Cardiac muscle cell (in vitro differentiated cells and primary cell): ENCODE measurements around the gene DLG5. TPM values are rescaled to one million over a fixed set of nuclear protein-coding genes. Genes with fewer than 3 reads are reported as not detected.

Experiments used
- DNase-seq, 2 donors: peaks; one replicate each; pipeline versions ENCODE4 v3.0.0 to v3.0.0-alpha.2; 2010 to 2017; ENCODE audit warnings: low read depth in 1 of 2, low spot score in 1 of 2
- H3K27ac ChIP-seq: fragments of 200-600 bp; sonication (generic); 2 replicates; pipeline ENCODE4 v1.5.1; 2016
- H3K27me3 ChIP-seq: fragments of 200-600 bp; sonication (generic); 2 replicates; pipeline ENCODE4 v1.6.0; 2016; ENCODE audit warnings: control low read depth
- H3K36me3 ChIP-seq: fragments of 200-600 bp; sonication (generic); 2 replicates; pipeline ENCODE4 v1.5.1; 2016; ENCODE audit warnings: control low read depth
- H3K4me1 ChIP-seq: fragments of 200-600 bp; sonication (generic); 2 replicates; pipeline ENCODE4 v1.8.1; 2017; ENCODE audit warnings: low read depth, mild to moderate bottlenecking, mixed run types
- H3K4me3 ChIP-seq: fragments of 200-600 bp; sonication (generic); 2 replicates; pipeline ENCODE4 v1.5.1; 2016; ENCODE audit warnings: mild to moderate bottlenecking
- H3K9me3 ChIP-seq: fragments of 200-600 bp; sonication (generic); 2 replicates; pipeline ENCODE4 v1.5.1; 2017; ENCODE audit warnings: low read depth, mild to moderate bottlenecking, control low read depth
- polyA plus RNA-seq: library from polyadenylated mRNA; unstranded; fragments of >200 nt; fragmentation: Nextera tagmentation; extraction: Ambion mirVana; gene quantifications from 2 replicates; pipeline ENCODE4 v1.2.1, GENCODE V29; 2016
- total RNA-seq: library from RNA; depleted of rRNA; stranded (reverse); fragments of >200 nt; gene quantifications from 2 replicates; pipeline ENCODE4 v1.2.3, GENCODE V29; 2016
- TF ChIP-seq, protein P1 (sequence below): IDR thresholded peaks from 2 replicates; pipeline ENCODE4 v1.5.1; 2012; ENCODE audit warnings: low read depth, mild to moderate bottlenecking, low read length

Gene DLG5
- total and polyA plus RNA-seq, 2 experiments from 2014 or later: 20.3 to 64.4 TPM

DNA sequence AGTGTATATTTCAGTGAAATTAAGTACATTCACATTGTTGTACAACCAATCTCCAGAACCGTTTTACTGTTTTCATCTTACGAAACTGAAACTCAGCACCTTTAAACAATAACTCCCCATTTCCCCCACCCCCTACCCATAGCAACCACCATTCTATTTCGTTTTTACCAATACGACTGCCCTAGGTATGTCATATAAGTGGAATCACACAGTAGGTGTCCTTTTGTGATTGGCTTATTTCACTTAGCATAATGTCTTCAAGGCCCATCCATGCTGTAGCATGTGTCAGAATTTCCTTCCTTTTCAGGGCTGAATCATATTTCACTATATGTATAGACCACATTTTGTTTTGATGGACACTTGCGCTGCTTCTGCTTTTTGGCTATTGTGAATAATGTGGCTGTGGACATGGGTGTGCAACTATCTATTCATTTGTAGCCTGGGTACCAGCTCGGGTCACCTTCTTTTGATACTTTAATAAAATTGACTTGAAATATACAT lies 34.3 kb upstream of the DLG5 start:
- no peaks in the 10 kb centered on the region for H3K4me1 ChIP-seq
- no peaks in the 10 kb centered on the region for H3K36me3 ChIP-seq
- H3K4me3 ChIP-seq: no peak overlapping the region
- no peaks in the 10 kb centered on the region for H3K9me3 ChIP-seq
- TF ChIP-seq, protein P1, sequence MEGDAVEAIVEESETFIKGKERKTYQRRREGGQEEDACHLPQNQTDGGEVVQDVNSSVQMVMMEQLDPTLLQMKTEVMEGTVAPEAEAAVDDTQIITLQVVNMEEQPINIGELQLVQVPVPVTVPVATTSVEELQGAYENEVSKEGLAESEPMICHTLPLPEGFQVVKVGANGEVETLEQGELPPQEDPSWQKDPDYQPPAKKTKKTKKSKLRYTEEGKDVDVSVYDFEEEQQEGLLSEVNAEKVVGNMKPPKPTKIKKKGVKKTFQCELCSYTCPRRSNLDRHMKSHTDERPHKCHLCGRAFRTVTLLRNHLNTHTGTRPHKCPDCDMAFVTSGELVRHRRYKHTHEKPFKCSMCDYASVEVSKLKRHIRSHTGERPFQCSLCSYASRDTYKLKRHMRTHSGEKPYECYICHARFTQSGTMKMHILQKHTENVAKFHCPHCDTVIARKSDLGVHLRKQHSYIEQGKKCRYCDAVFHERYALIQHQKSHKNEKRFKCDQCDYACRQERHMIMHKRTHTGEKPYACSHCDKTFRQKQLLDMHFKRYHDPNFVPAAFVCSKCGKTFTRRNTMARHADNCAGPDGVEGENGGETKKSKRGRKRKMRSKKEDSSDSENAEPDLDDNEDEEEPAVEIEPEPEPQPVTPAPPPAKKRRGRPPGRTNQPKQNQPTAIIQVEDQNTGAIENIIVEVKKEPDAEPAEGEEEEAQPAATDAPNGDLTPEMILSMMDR: no peak
- DNase-seq: no peak
- no peak overlapping the region for H3K27ac ChIP-seq
- H3K27me3 ChIP-seq: no peaks in the 10 kb centered on the region

DNA sequence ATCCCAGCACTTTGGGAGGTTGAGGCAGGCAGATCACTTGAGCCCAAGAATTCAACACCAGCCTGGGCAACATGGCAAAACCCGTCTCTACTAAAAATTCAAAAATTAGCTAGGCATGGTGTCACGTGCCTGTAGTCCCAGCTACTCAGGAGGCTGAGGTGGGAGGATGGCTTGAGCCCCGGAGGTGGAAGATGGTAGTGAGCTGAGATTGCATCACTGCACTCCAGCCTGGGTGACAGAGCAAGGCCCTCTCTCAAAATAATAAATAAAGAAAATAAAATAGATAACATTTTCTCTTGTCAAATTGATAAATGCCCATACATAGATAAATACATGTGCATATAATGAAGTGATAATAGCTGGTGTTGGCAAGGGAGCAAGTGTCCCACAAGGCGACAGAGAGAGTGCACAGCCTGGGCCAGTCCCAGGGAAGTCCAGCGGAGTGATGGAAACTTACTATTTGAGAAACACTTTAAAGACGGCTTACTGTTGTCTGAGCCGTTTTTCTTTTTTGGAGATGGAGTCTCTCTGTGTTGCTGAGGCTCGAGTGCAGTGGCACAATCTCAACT lies 33.4 kb upstream of the DLG5 start:
- H3K4me1 ChIP-seq: no peaks in the 10 kb centered on the region
- DNase-seq: no peak
- H3K27me3 ChIP-seq: no peaks in the 10 kb centered on the region
- no peak overlapping the region for H3K4me3 ChIP-seq
- H3K36me3 ChIP-seq: no peaks in the 10 kb centered on the region
- no peaks in the 10 kb centered on the region for H3K9me3 ChIP-seq
- TF ChIP-seq, protein P1: no peak
- no peak overlapping the region for H3K27ac ChIP-seq

DNA sequence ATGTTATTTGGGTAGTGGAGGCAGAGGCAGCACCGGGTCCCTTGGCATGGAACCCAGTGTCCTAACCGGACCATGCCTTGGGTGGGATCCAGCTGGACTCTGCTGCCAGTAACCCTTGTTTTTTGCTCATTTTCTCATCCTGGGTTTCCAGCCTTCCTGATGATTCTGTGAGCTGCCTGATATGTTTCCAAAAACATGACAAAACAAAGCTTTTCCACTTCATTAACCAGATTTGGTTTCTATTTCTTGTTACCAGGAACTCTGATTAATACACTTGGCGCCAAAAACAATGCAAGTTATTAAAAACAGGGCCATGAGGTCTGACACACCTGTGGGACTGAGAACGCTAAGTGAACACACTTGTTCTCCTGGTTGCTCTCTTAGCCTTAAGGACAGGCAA lies 32.8 kb upstream of the DLG5 start:
- H3K27ac ChIP-seq: no peak overlapping the region
- no peak overlapping the region for H3K4me3 ChIP-seq
- H3K4me1 ChIP-seq: no peaks in the 10 kb centered on the region
- H3K36me3 ChIP-seq: no peaks in the 10 kb centered on the region
- TF ChIP-seq, protein P1: no peak
- no peaks in the 10 kb centered on the region for H3K27me3 ChIP-seq
- no peak for DNase-seq
- no peaks in the 10 kb centered on the region for H3K9me3 ChIP-seq

DNA sequence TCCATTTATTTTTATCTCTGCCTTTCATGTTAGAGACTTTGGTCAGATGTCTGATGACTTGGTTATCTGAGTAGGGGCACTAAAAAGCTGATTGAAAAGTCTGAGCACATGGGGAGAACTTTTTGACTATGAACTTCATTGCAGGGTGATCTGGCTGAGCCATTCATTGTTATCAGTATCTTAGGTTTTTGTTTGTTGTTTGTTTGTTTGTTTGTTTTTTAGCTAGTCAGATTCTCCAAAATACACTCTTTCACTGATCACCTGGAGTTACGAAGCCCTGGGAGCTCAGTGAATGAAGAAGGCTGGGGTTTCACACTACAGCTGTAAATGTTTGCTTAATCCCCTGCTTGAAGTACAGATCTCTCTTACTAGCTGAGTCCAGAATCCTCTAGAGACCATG lies 28.6 kb upstream of the DLG5 start:
- Histone ChIP-seq H3K4me1 (no peaks in the 10 kb centered on the region), H3K9me3 (no peaks in the 10 kb centered on the region), H3K36me3 (no peaks in the 10 kb centered on the region), H3K4me3 (no peak overlapping the region), H3K27me3 (no peaks in the 10 kb centered on the region), H3K27ac (no peak overlapping the region)
- TF ChIP-seq, protein P1: no peak
- DNase-seq: no peak

DNA sequence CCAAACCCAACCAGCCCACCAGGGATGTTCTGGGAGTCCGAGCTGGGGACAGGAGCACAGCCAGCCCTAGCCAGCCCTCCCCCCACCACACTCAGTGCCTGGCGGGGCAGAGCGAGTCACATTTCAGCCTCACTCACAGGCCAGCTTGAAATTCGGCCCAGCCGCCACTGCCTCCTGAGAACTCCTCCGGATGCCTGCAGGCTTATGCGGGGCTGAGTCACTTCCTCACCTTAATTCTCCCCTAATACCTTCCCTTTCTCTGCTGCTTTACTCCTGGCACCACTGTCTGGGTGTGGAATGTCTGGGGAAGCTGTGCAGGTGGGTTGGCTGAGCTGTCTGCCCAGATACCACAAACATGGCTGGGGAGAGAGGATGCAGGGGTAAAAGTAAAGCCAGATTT lies 22.6 kb upstream of the DLG5 start:
- Histone ChIP-seq H3K27ac (peak overlapping the region; percentile 19), H3K36me3 (no peaks in the 10 kb centered on the region), H3K4me1 (peaks cover 5% of the 10 kb centered on the region), H3K27me3 (no peaks in the 10 kb centered on the region), H3K9me3 (no peaks in the 10 kb centered on the region), H3K4me3 (no peak overlapping the region)
- TF ChIP-seq, protein P1: no peak
- DNase-seq: peak; percentile 29 to 64
